Fibroblast of lung (primary cell): ENCODE measurements around the gene NRAP.

Experiments used
- CTCF ChIP-seq, 2 donors: IDR thresholded peaks in 1 of 2; conservative IDR thresholded peaks in 1 of 2; 1 replicate in 1 of 2; 2 replicates in 1 of 2; pipeline ENCODE4 v1.5.1; 2011 to 2012; ENCODE audit warnings: low read length in 2 of 2, control low read depth in 1 of 2, inconsistent platforms in 1 of 2, low read depth in 1 of 2, mild to moderate bottlenecking in 1 of 2
- EZH2 ChIP-seq: IDR thresholded peaks from 2 replicates; pipeline ENCODE4 v1.5.1; 2012; ENCODE audit warnings: low read length, control low read depth, mild to moderate bottlenecking; ENCODE audit errors: missing control alignments

GRCh38 chr10:113620511-113620910 lies 43.3 kb downstream of the NRAP start:
- TF ChIP-seq EZH2 (no peak), CTCF (conservative IDR thresholded peaks at IDR 0.05 in 1 of 2, IDR thresholded peaks at IDR 0.05 in 1 of 2; ENCODE audit: low read depth in 1 of 2, low read length in 2 of 2) (no peak)
